Left lung (tissue), 10 donors: ENCODE data around the gene WNT1. TPM values are rescaled to one million over a fixed set of nuclear protein-coding genes. Genes with fewer than 3 reads are reported as not detected.
A peak's percentile ranks its signal among the peaks of the same experiment; 100 is the strongest.

Source experiments
- ATAC-seq: fragments of 200-7000 bp; cut with Tn5 transposase; one replicate; pipeline ENCODE4 v1.9.1; 2020; ENCODE audit warnings: moderate library complexity
- DNase-seq, 4 donors: peaks; one replicate each; pipeline ENCODE4 v3.0.0-alpha.2; 2013 to 2020
- H3K27ac ChIP-seq, 2 donors: fragments of 200-600 bp; sonication (generic) in 1 of 2; one replicate each; pipeline versions ENCODE4 v1.5.0 to v1.8.0; 2020 to 2021
- H3K27me3 ChIP-seq, 2 donors: fragments of 200-600 bp; sonication (generic) in 1 of 2; one replicate each; pipeline versions ENCODE4 v1.5.0 to v1.8.0; 2020 to 2021
- H3K36me3 ChIP-seq, 2 donors: fragments of 200-600 bp; sonication (generic) in 1 of 2; one replicate each; pipeline versions ENCODE4 v1.5.0 to v1.8.0; 2020 to 2021
- H3K4me1 ChIP-seq, 2 donors: fragments of 200-600 bp; one replicate each; pipeline ENCODE4 v1.8.0; 2021
- H3K4me3 ChIP-seq, 2 donors: fragments of 200-600 bp; sonication (generic) in 1 of 2; one replicate each; pipeline versions ENCODE4 v1.5.0 to v1.8.0; 2020 to 2021; ENCODE audit warnings: mild to moderate bottlenecking in 1 of 2
- H3K9me3 ChIP-seq, 2 donors: fragments of 200-600 bp; sonication (generic) in 1 of 2; one replicate each; pipeline versions ENCODE4 v1.5.0 to v1.8.0; 2020 to 2021
- CTCF ChIP-seq, 2 donors: fragments of 200-600 bp; sonication (generic) in 1 of 2; IDR thresholded peaks; one replicate each; pipeline versions ENCODE4 v1.5.0 to v1.8.0; 2021; ENCODE audit warnings: antibody characterized with exemption in 2 of 2
- intact Hi-C, 2 donors: fragments of 100-400 bp; cut with DNase I; formaldehyde crosslinking; loops; one replicate each; pipeline versions ENCODE4 v1.11.2 to v1.14.2; 2022
- polyA plus RNA-seq, 6 donors: library from polyadenylated mRNA; unstranded; fragments of 120-200 nt; gene quantifications; one replicate each; pipeline ENCODE4 v1.2.1, GENCODE V29; 2013; ENCODE audit not compliant: insufficient read length in 6 of 6
- total RNA-seq, 2 donors: library from RNA; stranded (reverse); fragmentation: NEBNext Ultra II Directional; extraction: Animal tissue kit (Norgen Biotek cat#: 25700); gene quantifications; one replicate each; pipeline ENCODE4 v1.2.1, GENCODE V29; 2021
- donor health status: DM: no; HTN: yes; CAD: no.
- donor health status: DM: no; HTN: no; CAD: no.

Gene WNT1
- total and polyA plus RNA-seq, 8 donors = not detected

- intact Hi-C loops = no loop called here
- Histone ChIP-seq H3K9me3 (no peaks in the 10 kb centered on the region), H3K27me3 (no peaks in the 10 kb centered on the region), H3K4me3 (no peak overlapping the region), H3K4me1 (peaks cover 8 to 32% of the 10 kb centered on the region in 2 donors), H3K27ac (no peak overlapping the region), H3K36me3 (peaks cover 0 to 30% of the 10 kb centered on the region in 2 donors)
- no peak for TF ChIP-seq CTCF (IDR thresholded peaks at IDR 0.05)
- ATAC-seq = no peak
- DNase-seq = no peak
Measured at GRCh38 chr12:49015196-49015595, 37.1 kb downstream of the WNT1 start.

GRCh38 chr12:49017891-49018260 lies 39.8 kb downstream of the WNT1 start:
- DNase-seq = no peak
- peak overlapping the region; percentile 68 to 83 for H3K4me3 ChIP-seq
- H3K27me3 ChIP-seq = no peaks in the 10 kb centered on the region
- peak overlapping the region; percentile 87 to 98 for H3K27ac ChIP-seq
- peaks cover 8 to 33% of the 10 kb centered on the region in 2 donors for H3K4me1 ChIP-seq
- intact Hi-C loops = no loop called here
- no peak for TF ChIP-seq CTCF (IDR thresholded peaks at IDR 0.05)
- ATAC-seq = peak; percentile 12
- no peaks in the 10 kb centered on the region for H3K9me3 ChIP-seq
- peaks cover 0 to 27% of the 10 kb centered on the region in 2 donors for H3K36me3 ChIP-seq

GRCh38 chr12:49018261-49019119 lies 40.4 kb downstream of the WNT1 start, which contains the start of gene PRKAG1:
TSS of gene PRKAG1 (minus strand) at chr12:49018776. CDS start at chr12:49018740, 36 bp downstream.
- Histone ChIP-seq H3K27me3 (no peaks in the 10 kb centered on the region), H3K4me3 (peak within 1 kb of the TSS; percentile 68 to 83), H3K4me1 (peaks cover 8 to 33% of the 10 kb centered on the region in 2 donors), H3K9me3 (no peaks in the 10 kb centered on the region), H3K27ac (peak within 1 kb of the TSS; percentile 87 to 98), H3K36me3 (peaks cover 0 to 31% of the 10 kb centered on the region in 2 donors)
- DNase-seq (peak; percentile 96 to 99 (median 98)), ATAC-seq (peak; percentile 94)
- intact Hi-C loops = no loop called here
- TF ChIP-seq CTCF (IDR thresholded peaks at IDR 0.05) = peak; percentile 23 to 47

GRCh38 chr12:49019120-49019430 lies 41.0 kb downstream of the WNT1 start:
- no peak for TF ChIP-seq CTCF (IDR thresholded peaks at IDR 0.05)
- H3K27ac ChIP-seq = peak overlapping the region; percentile 87 to 98
- DNase-seq = no peak
- peaks cover 1 to 37% of the 10 kb centered on the region in 2 donors for H3K36me3 ChIP-seq
- H3K27me3 ChIP-seq = no peaks in the 10 kb centered on the region
- peaks cover 8 to 33% of the 10 kb centered on the region in 2 donors for H3K4me1 ChIP-seq
- peak overlapping the region; percentile 68 to 83 for H3K4me3 ChIP-seq
- no peaks in the 10 kb centered on the region for H3K9me3 ChIP-seq
- intact Hi-C loops = no loop called here
- ATAC-seq = peak; percentile 6

GRCh38 chr12:49019443-49020324 lies 41.6 kb downstream of the WNT1 start:
- Histone ChIP-seq H3K4me1 (peaks cover 8 to 33% of the 10 kb centered on the region in 2 donors), H3K27ac (peak overlapping the region; percentile 87 to 98)
- intact Hi-C loops = no loop called here

More at GRCh38 chr12:49019443-49020324, 41.6 kb downstream of the WNT1 start:
- no peaks in the 10 kb centered on the region for H3K27me3 ChIP-seq
- H3K9me3 ChIP-seq = no peaks in the 10 kb centered on the region
- H3K4me3 ChIP-seq = peak overlapping the region; percentile 68 to 83
- no peak for TF ChIP-seq CTCF (IDR thresholded peaks at IDR 0.05)
- DNase-seq (no peak), ATAC-seq (peak; percentile 2)
- H3K36me3 ChIP-seq = peaks cover 5 to 43% of the 10 kb centered on the region in 2 donors
